GM12875 (cell line): ENCODE results near the gene LEFTY2.
"Not testable (repeated sequence)": the region's sequence is repeated elsewhere in the genome, so short reads cannot be mapped to it uniquely, and the experiment has no call there.

Experiments
- H3K4me3 ChIP-seq: one replicate; pipeline ENCODE4 v1.5.1; 2011; ENCODE audit warnings: low read depth, low read length, control low read depth
- CTCF ChIP-seq: IDR thresholded peaks from 2 replicates; pipeline ENCODE4 v1.5.1; 2011; ENCODE audit warnings: low read depth, mild to moderate bottlenecking, control low read depth, inconsistent platforms, low read length, moderate library complexity, borderline replicate concordance; ENCODE audit not compliant: insufficient read depth

LEFTY2 gene

GRCh38 chr1:225888289-225888897 is 52.6 kb downstream of the LEFTY2 start:
- TF ChIP-seq CTCF, result no peak
- H3K4me3 ChIP-seq, result no peak overlapping the region

GRCh38 chr1:225887554-225888288 is 53.3 kb downstream of the LEFTY2 start:
- H3K4me3 ChIP-seq, result not testable (repeated sequence)

DNA sequence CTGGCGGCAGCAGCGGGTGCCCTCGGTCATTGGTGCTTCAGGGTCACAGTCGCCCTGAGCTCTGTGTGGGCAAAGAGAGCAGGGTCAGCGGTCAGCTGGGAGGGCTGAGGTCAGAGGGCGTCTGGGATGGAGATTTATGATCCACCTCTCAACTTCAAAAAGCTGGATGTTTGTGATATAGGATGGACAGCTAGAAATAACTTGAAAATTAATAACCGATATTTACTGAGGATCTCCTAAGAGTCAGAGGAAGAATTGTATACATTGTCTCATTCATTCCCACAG is 54.0 kb downstream of the LEFTY2 start:
- H3K4me3 ChIP-seq, result no peak overlapping the region
- no peak for TF ChIP-seq CTCF
